ENCODE data around the gene TSPAN31. TPM values are rescaled to one million over a fixed set of nuclear protein-coding genes. Genes with fewer than 3 reads are reported as not detected.
A peak's percentile ranks its signal among the peaks of the same experiment; 100 is the strongest.

The TSPAN31 gene
- total RNA-seq, 4 donors from 2014 or later, result 25.5 to 58.9 (median 32.2) TPM

- Histone ChIP-seq H3K4me1 (peaks cover 9 to 15% of the 10 kb centered on the region in 2 donors), H3K27me3 (no peaks in the 10 kb centered on the region), H3K4me3 (peak overlapping the region; percentile 89 to 98 (median 94)), H3K27ac (peak overlapping the region in 3 of 4 donors; percentile 84 to 89 (median 86)), H3K36me3 (peaks cover 3 to 38% of the 10 kb centered on the region in 2 donors), H3K9me3 (no peaks in the 10 kb centered on the region)
- DNase-seq, result no peak
- intact Hi-C loops (cut with DNase I; ENCODE audit: low total_unique reads), result loop anchor here (5.0 kb wide), 2 partner anchors 36 to 49 kb away; partner anchors contain the start of gene TSPAN31
- in situ Hi-C loops (cut with MboI; ENCODE audit: low sequenced_read_pairs in 4 of 4), result loop anchor here in 1 of 4 donors (5.0 kb wide), 1 partner anchor 124 kb away; no protein-coding TSS in a partner anchor
- ATAC-seq, result no peak
- TF ChIP-seq CTCF (IDR thresholded peaks at IDR 0.05 in 4 of 5, conservative IDR thresholded peaks at IDR 0.05 in 1 of 5), result no peak
- no peak for TF ChIP-seq POLR2A (IDR thresholded peaks at IDR 0.05)
Observed at GRCh38 chr12:57783466-57783801, 38.6 kb downstream of the TSPAN31 start.

GRCh38 chr12:57783861-57784260, 39.0 kb downstream of the TSPAN31 start:
- peaks cover 3 to 40% of the 10 kb centered on the region in 2 donors for H3K36me3 ChIP-seq
- in situ Hi-C loops (cut with MboI; ENCODE audit: low sequenced_read_pairs in 4 of 4), result loop anchor here in 1 of 4 donors (5.0 kb wide), 1 partner anchor 123 kb away; no protein-coding TSS in a partner anchor
- TF ChIP-seq POLR2A (IDR thresholded peaks at IDR 0.05) (no peak), CTCF (IDR thresholded peaks at IDR 0.05 in 4 of 5, conservative IDR thresholded peaks at IDR 0.05 in 1 of 5) (no peak)
- intact Hi-C loops (cut with DNase I; ENCODE audit: low total_unique reads), result loop anchor here (5.0 kb wide), 2 partner anchors 37 to 48 kb away; partner anchors contain the start of gene TSPAN31
- H3K4me3 ChIP-seq, result peak overlapping the region in 3 of 4 donors; percentile 91 to 98 (median 98)
- no peaks in the 10 kb centered on the region for H3K27me3 ChIP-seq
- H3K27ac ChIP-seq, result no peak overlapping the region
- ATAC-seq (no peak), DNase-seq (no peak)
- H3K9me3 ChIP-seq, result no peaks in the 10 kb centered on the region
- peaks cover 9 to 15% of the 10 kb centered on the region in 2 donors for H3K4me1 ChIP-seq

- H3K27ac ChIP-seq, result no peak overlapping the region
- in situ Hi-C loops (cut with MboI; ENCODE audit: low sequenced_read_pairs in 4 of 4), result no loop called here
- peaks cover 0 to 71% of the 10 kb centered on the region in 2 donors for H3K36me3 ChIP-seq
- TF ChIP-seq POLR2A (IDR thresholded peaks at IDR 0.05) (no peak), CTCF (IDR thresholded peaks at IDR 0.05 in 4 of 5, conservative IDR thresholded peaks at IDR 0.05 in 1 of 5) (no peak)
- no peaks in the 10 kb centered on the region for H3K4me1 ChIP-seq
- no peaks in the 10 kb centered on the region for H3K9me3 ChIP-seq
- DNase-seq (no peak), ATAC-seq (no peak)
- H3K27me3 ChIP-seq, result no peaks in the 10 kb centered on the region
- intact Hi-C loops (cut with DNase I; ENCODE audit: low total_unique reads), result no loop called here
- no peak overlapping the region for H3K4me3 ChIP-seq
Observed at GRCh38 chr12:57793920-57794319, 49.1 kb downstream of the TSPAN31 start.

- peaks cover 0 to 76% of the 10 kb centered on the region in 2 donors for H3K36me3 ChIP-seq
- H3K27me3 ChIP-seq, result no peaks in the 10 kb centered on the region
- intact Hi-C loops (cut with DNase I; ENCODE audit: low total_unique reads) (no loop called here), in situ Hi-C loops (cut with MboI; ENCODE audit: low sequenced_read_pairs in 4 of 4) (no loop called here)
- no peak overlapping the region for H3K4me3 ChIP-seq
- ATAC-seq (peak in 1 of 2 donors; percentile 55), DNase-seq (no peak)
- no peaks in the 10 kb centered on the region for H3K9me3 ChIP-seq
- peak overlapping the region in 2 of 4 donors; percentile 41 to 42 for H3K27ac ChIP-seq
- no peak for TF ChIP-seq CTCF (IDR thresholded peaks at IDR 0.05 in 4 of 5, conservative IDR thresholded peaks at IDR 0.05 in 1 of 5)
- no peak for TF ChIP-seq POLR2A (IDR thresholded peaks at IDR 0.05)
- no peaks in the 10 kb centered on the region for H3K4me1 ChIP-seq
Observed at GRCh38 chr12:57795354-57795753, 50.5 kb downstream of the TSPAN31 start.

GRCh38 chr12:57796996-57797395, 52.2 kb downstream of the TSPAN31 start:
- H3K27me3 ChIP-seq, result no peaks in the 10 kb centered on the region
- peaks cover 0 to 79% of the 10 kb centered on the region in 2 donors for H3K36me3 ChIP-seq
- no peaks in the 10 kb centered on the region for H3K4me1 ChIP-seq
- H3K4me3 ChIP-seq, result no peak overlapping the region
- no peaks in the 10 kb centered on the region for H3K9me3 ChIP-seq
- H3K27ac ChIP-seq, result no peak overlapping the region
- ATAC-seq (no peak), DNase-seq (no peak)
- in situ Hi-C loops (cut with MboI; ENCODE audit: low sequenced_read_pairs in 4 of 4) (no loop called here), intact Hi-C loops (cut with DNase I; ENCODE audit: low total_unique reads) (no loop called here)
- TF ChIP-seq POLR2A (IDR thresholded peaks at IDR 0.05), result no peak
- TF ChIP-seq CTCF (IDR thresholded peaks at IDR 0.05 in 4 of 5, conservative IDR thresholded peaks at IDR 0.05 in 1 of 5), result no peak
